ENCODE measurements around the gene ZNF646.

ZNF646 gene

GRCh38 chr16:31080035-31080629, 5.9 kb downstream of the ZNF646 start:
- TF ChIP-seq CTCF (IDR thresholded peaks at IDR 0.05; ENCODE audit: borderline replicate concordance, control extremely low read depth, extremely low read depth, insufficient read depth, missing control alignments), result no peak
- DNase-seq (ENCODE audit: low spot score), result no peak
- in situ Hi-C loops (cut with MboI; ENCODE audit: low sequenced_read_pairs, unreplicated experiment), result no loop called here

DNA sequence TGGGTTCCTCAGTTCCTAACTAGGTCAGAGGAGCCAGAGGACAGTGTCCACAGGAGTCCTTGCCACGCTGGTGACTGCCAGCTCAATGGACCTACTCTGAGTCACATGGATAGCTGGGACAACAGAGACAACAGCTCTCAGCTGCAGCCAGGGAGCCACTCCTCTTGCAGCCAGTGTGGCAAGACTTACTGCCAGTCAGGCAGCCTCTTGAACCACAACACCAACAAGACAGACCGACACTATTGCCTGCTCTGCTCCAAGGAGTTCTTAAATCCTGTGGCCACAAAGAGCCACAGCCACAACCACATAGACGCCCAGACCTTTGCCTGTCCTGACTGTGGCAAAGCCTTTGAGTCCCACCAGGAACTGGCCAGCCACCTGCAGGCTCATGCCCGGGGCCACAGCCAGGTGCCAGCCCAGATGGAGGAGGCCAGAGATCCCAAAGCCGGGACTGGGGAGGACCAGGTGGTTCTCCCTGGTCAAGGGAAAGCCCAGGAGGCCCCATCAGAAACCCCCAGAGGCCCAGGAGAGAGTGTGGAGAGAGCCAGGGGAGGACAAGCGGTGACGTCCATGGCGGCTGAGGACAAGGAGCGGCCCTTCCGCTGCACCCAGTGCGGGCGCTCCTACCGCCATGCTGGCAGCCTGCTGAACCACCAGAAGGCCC, 6.7 kb downstream of the ZNF646 start:
- DNase-seq (ENCODE audit: low spot score), result no peak
- TF ChIP-seq CTCF (IDR thresholded peaks at IDR 0.05; ENCODE audit: borderline replicate concordance, control extremely low read depth, extremely low read depth, insufficient read depth, missing control alignments), result no peak
- in situ Hi-C loops (cut with MboI; ENCODE audit: low sequenced_read_pairs, unreplicated experiment), result no loop called here

DNA sequence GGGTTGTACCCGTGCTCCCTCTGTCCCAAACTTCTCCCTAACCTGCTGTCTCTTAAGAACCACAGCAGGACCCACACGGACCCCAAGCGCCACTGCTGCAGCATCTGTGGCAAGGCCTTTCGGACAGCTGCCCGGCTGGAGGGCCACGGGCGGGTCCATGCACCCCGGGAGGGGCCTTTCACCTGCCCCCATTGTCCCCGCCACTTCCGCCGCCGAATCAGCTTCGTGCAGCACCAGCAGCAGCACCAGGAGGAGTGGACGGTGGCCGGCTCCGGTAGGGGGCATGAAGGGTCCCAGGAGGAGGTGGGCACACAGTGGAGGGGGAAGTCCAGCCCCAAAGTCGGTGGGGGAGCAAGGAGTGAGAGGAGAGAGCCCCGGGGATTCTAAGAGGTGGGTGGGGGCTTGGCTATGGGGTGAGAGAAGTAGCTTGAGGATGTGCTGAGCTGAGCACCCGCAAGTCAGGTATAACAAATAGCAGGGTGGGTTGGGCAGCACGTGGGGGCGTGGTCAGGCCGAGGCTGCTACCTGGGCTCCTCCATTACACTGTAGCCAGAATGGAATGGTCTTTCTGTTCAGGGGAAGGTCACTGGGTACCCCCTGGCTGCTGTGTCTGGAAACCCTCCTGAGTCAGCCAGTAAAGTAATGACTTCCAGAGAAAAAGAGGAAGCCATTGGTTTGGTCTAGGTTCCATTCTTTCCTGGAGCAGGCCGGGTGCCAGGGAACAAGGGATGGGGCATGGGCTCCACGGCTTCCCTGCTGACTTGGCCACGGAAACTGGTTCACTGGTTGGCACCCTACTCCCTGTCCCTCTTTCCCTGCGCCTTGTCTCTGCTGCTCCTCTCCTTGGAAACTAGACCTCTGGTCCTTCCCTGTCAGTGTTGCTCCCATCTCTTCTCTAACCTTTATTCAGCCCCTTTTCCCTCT, 7.5 kb downstream of the ZNF646 start:
- no peak for DNase-seq (ENCODE audit: low spot score)
- no peak for TF ChIP-seq CTCF (IDR thresholded peaks at IDR 0.05; ENCODE audit: borderline replicate concordance, control extremely low read depth, extremely low read depth, insufficient read depth, missing control alignments)
- in situ Hi-C loops (cut with MboI; ENCODE audit: low sequenced_read_pairs, unreplicated experiment), result no loop called here

- in situ Hi-C loops (cut with MboI; ENCODE audit: low sequenced_read_pairs, unreplicated experiment), result no loop called here
- TF ChIP-seq CTCF (IDR thresholded peaks at IDR 0.05; ENCODE audit: borderline replicate concordance, control extremely low read depth, extremely low read depth, insufficient read depth, missing control alignments), result no peak
- DNase-seq (ENCODE audit: low spot score), result no peak
These were observed 8.3 kb downstream of the ZNF646 start for GRCh38 chr16:31082368-31083045.

GRCh38 chr16:31083081-31083480, 8.9 kb downstream of the ZNF646 start:
- DNase-seq (ENCODE audit: low spot score), result no peak
- TF ChIP-seq CTCF (IDR thresholded peaks at IDR 0.05; ENCODE audit: borderline replicate concordance, control extremely low read depth, extremely low read depth, insufficient read depth, missing control alignments), result no peak
- in situ Hi-C loops (cut with MboI; ENCODE audit: low sequenced_read_pairs, unreplicated experiment), result no loop called here

GRCh38 chr16:31083556-31083955, 9.3 kb downstream of the ZNF646 start:
- no peak for TF ChIP-seq CTCF (IDR thresholded peaks at IDR 0.05; ENCODE audit: borderline replicate concordance, control extremely low read depth, extremely low read depth, insufficient read depth, missing control alignments)
- no peak for DNase-seq (ENCODE audit: low spot score)
- in situ Hi-C loops (cut with MboI; ENCODE audit: low sequenced_read_pairs, unreplicated experiment), result no loop called here
